Ishikawa (cell line): ENCODE data around the gene NMD3.

Experiments used
- CEBPB ChIP-seq: IDR thresholded peaks from 2 replicates; pipeline ENCODE4 v1.6.1; 2012
- CREB1 ChIP-seq: IDR thresholded peaks from 2 replicates; pipeline ENCODE4 v1.6.1; 2012; ENCODE audit warnings: low read depth
- EP300 ChIP-seq: IDR thresholded peaks from 2 replicates; pipeline ENCODE4 v1.6.1; 2012; ENCODE audit warnings: borderline replicate concordance
- FOXM1 ChIP-seq: IDR thresholded peaks from 2 replicates; pipeline ENCODE4 v1.6.1; 2012; ENCODE audit warnings: low read depth, borderline replicate concordance
- MAX ChIP-seq: IDR thresholded peaks from 2 replicates; pipeline ENCODE4 v1.6.1; 2012
- RAD21 ChIP-seq: IDR thresholded peaks from 2 replicates; pipeline ENCODE4 v1.6.1; 2012; ENCODE audit warnings: low read depth
- REST ChIP-seq: IDR thresholded peaks from 2 replicates; pipeline ENCODE4 v1.6.1; 2012; ENCODE audit warnings: low read depth, mild to moderate bottlenecking
- TAF1 ChIP-seq: IDR thresholded peaks from 2 replicates; pipeline ENCODE4 v1.6.1; 2012; ENCODE audit warnings: low read depth, mild to moderate bottlenecking
- TCF12 ChIP-seq: IDR thresholded peaks from 2 replicates; pipeline ENCODE4 v1.6.1; 2012; ENCODE audit warnings: low read depth
- USF1 ChIP-seq: IDR thresholded peaks from 2 replicates; pipeline ENCODE4 v1.6.1; 2012
- YY1 ChIP-seq: IDR thresholded peaks from 2 replicates; pipeline ENCODE4 v1.6.1; 2012; ENCODE audit warnings: low read depth

- TF ChIP-seq MAX (no peak), TAF1 (no peak), RAD21 (no peak), CEBPB (no peak), REST (no peak), CREB1 (no peak), YY1 (no peak), EP300 (no peak), USF1 (no peak), TCF12 (no peak), FOXM1 (no peak)
Observed at GRCh38 chr3:161250116-161250515, 29.0 kb downstream of the NMD3 start.
